Esophagus squamous epithelium (tissue), 5 donors: ENCODE data around the gene GRSF1. TPM values are rescaled to one million over a fixed set of nuclear protein-coding genes. Genes with fewer than 3 reads are reported as not detected.

Source experiments
- DNase-seq: peaks from one replicate; lab custom pipeline; 2025; lab: John Stamatoyannopoulos, UW
- H3K27ac ChIP-seq, 4 donors: fragments of 200-600 bp; sonication (generic); one replicate each; pipeline ENCODE4 v1.5.1; 2016 to 2019; ENCODE audit warnings: mild to moderate bottlenecking in 1 of 4
- H3K27me3 ChIP-seq, 4 donors: fragments of 200-600 bp; sonication (generic); 1 replicate in 3 of 4; 2 replicates in 1 of 4; pipeline versions ENCODE4 v1.5.1 to v1.6.0; 2017 to 2021; ENCODE audit warnings: antibody characterized with exemption in 1 of 4
- H3K36me3 ChIP-seq, 3 donors: fragments of 200-600 bp; sonication (generic); one replicate each; pipeline ENCODE4 v1.5.1; 2016 to 2019
- H3K4me1 ChIP-seq, 3 donors: fragments of 200-600 bp; sonication (generic); one replicate each; pipeline ENCODE4 v1.5.1; 2017 to 2019
- H3K4me3 ChIP-seq, 4 donors: fragments of 200-600 bp; sonication (generic); 1 replicate in 3 of 4; 2 replicates in 1 of 4; pipeline ENCODE4 v1.5.1; 2016 to 2019; ENCODE audit warnings: mild to moderate bottlenecking in 2 of 4, moderate library complexity in 1 of 4
- H3K9me3 ChIP-seq, 3 donors: fragments of 200-600 bp; sonication (generic); one replicate each; pipeline ENCODE4 v1.5.1; 2016 to 2019
- POLR2A ChIP-seq, 4 donors: fragments of 450-650 bp; IDR thresholded peaks; one replicate each; pipeline ENCODE4 v1.6.1; 2017; ENCODE audit warnings: antibody characterized with exemption in 4 of 4, mild to moderate bottlenecking in 4 of 4, moderate library complexity in 3 of 4
- WGBS, 2 donors: methylation state at CpG; one replicate each; pipeline ENCODE4 v1.1.5; 2018; 5-methylcytosine and 5-hydroxymethylcytosine counted together
- intact Hi-C: fragments of 100-400 bp; cut with DNase I; formaldehyde crosslinking; loops from one replicate; pipeline ENCODE4 v1.15.0; 2022
- total RNA-seq, 4 donors: library from RNA; depleted of rRNA; stranded (reverse); fragments of >200 nt; gene quantifications; one replicate each; pipeline ENCODE4 v1.1.0, GENCODE V29; 2016
- TF ChIP-seq, protein P1 (sequence below), 6 experiments: fragments of 450-650 bp in 4 of 6; fragments of 200-600 bp in 2 of 6; sonication (generic) in 2 of 6; IDR thresholded peaks; one replicate each; pipeline ENCODE4 v1.5.1; 2016 to 2019; ENCODE audit warnings: antibody characterized with exemption in 6 of 6, mild to moderate bottlenecking in 4 of 6, moderate library complexity in 4 of 6
- donor health status: DM: yes; HTN: yes; CAD: no.

GRSF1 gene
- total RNA-seq, 4 donors from 2014 or later: 33.4 to 59.5 (median 54.0) TPM

DNA sequence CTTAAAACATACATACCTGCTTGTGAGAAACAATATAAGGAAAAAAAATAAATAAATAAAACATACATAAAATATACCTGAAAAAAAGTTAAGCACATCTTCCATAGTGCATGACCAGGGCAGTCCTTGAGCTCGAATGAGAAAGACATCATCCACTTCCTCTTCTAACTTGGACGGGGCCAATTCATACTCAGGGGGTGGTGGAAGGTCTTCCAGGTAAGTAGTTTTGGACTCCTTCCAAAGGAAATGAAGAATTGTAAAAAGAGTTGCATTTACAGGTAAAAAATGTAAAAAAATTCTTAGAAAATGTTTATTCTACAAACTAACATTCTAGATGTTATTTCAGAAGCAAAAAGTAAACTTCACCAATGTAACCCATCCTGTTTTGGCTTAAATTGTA lies 3.6 kb downstream of the GRSF1 start:
- TF ChIP-seq, protein P1, sequence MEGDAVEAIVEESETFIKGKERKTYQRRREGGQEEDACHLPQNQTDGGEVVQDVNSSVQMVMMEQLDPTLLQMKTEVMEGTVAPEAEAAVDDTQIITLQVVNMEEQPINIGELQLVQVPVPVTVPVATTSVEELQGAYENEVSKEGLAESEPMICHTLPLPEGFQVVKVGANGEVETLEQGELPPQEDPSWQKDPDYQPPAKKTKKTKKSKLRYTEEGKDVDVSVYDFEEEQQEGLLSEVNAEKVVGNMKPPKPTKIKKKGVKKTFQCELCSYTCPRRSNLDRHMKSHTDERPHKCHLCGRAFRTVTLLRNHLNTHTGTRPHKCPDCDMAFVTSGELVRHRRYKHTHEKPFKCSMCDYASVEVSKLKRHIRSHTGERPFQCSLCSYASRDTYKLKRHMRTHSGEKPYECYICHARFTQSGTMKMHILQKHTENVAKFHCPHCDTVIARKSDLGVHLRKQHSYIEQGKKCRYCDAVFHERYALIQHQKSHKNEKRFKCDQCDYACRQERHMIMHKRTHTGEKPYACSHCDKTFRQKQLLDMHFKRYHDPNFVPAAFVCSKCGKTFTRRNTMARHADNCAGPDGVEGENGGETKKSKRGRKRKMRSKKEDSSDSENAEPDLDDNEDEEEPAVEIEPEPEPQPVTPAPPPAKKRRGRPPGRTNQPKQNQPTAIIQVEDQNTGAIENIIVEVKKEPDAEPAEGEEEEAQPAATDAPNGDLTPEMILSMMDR (IDR thresholded peaks at IDR 0.05): no peak
- no peak for TF ChIP-seq POLR2A (IDR thresholded peaks at IDR 0.05)
- H3K9me3 ChIP-seq: no peaks in the 10 kb centered on the region
- no peak overlapping the region for H3K4me3 ChIP-seq
- H3K27ac ChIP-seq: no peak overlapping the region
- no peaks in the 10 kb centered on the region for H3K27me3 ChIP-seq
- H3K4me1 ChIP-seq: peaks cover 0 to 42% (median 15%) of the 10 kb centered on the region in 3 donors
- intact Hi-C loops: no loop called here
- DNase-seq: no peak
- 62 to 70% methylated on average over 2 of the region's 2 CpGs for WGBS, 2 donors
- H3K36me3 ChIP-seq: peaks cover 0 to 49% (median 22%) of the 10 kb centered on the region in 3 donors

DNA sequence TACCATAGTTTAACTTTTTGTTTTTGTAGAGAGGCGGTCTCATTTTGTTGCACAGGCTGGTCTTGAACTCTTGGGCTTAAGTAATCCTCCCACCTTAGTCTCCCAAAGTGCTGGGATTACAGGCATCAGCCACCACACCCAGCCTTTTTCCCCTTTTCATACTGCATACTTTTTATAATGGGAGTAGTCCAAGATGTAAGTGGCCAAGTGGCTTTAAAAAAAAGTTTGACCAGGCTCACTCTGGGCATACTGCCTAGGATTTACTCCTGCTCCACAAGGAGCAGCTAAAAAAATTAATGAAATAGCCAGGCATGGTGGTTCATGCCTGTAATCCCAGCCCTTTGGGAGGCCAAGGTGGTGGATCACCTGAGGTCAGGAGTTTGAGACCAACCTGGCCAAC lies 6.0 kb downstream of the GRSF1 start:
- Histone ChIP-seq H3K27ac (no peak overlapping the region), H3K9me3 (no peaks in the 10 kb centered on the region), H3K4me3 (no peak overlapping the region), H3K27me3 (no peaks in the 10 kb centered on the region), H3K4me1 (peaks cover 0 to 32% (median 15%) of the 10 kb centered on the region in 3 donors), H3K36me3 (peaks cover 0 to 73% (median 34%) of the 10 kb centered on the region in 3 donors)
- intact Hi-C loops: no loop called here
- WGBS, 2 donors: 88 to 92% methylated on average over 1 of the region's 1 CpG
- DNase-seq: no peak
- TF ChIP-seq, protein P1 (IDR thresholded peaks at IDR 0.05): no peak
- TF ChIP-seq POLR2A (IDR thresholded peaks at IDR 0.05): no peak

DNA sequence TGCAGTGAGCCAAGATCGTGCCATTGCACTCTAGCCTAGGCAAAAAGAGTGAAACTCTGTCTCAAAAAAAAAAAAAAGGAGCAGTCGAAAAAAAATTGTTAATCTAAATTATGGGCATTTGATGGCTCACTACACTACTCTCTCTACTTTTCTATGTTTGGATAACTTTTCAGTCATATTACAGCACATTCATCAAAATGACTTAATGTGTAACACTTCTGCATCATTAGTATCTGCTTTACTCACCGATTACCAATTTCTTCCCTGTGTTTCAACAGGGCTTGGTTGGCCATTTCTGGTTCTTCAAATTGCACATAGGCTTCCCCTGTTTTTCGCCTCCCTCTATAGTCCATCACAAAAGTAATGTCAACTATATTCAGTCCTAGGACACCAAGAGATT lies 8.4 kb downstream of the GRSF1 start:
- Histone ChIP-seq H3K4me1 (peaks cover 0 to 8% (median 0%) of the 10 kb centered on the region in 3 donors), H3K27me3 (no peaks in the 10 kb centered on the region), H3K27ac (no peak overlapping the region), H3K4me3 (no peak overlapping the region), H3K36me3 (peaks cover under 1 to 97% (median 43%) of the 10 kb centered on the region in 3 donors), H3K9me3 (no peaks in the 10 kb centered on the region)
- intact Hi-C loops: no loop called here
- whole genome bisulfite sequencing, 2 donors: 83 to 85% methylated on average over 4 of the region's 4 CpGs
- DNase-seq: no peak
- no peak for TF ChIP-seq POLR2A (IDR thresholded peaks at IDR 0.05)
- TF ChIP-seq, protein P1 (IDR thresholded peaks at IDR 0.05): no peak

DNA sequence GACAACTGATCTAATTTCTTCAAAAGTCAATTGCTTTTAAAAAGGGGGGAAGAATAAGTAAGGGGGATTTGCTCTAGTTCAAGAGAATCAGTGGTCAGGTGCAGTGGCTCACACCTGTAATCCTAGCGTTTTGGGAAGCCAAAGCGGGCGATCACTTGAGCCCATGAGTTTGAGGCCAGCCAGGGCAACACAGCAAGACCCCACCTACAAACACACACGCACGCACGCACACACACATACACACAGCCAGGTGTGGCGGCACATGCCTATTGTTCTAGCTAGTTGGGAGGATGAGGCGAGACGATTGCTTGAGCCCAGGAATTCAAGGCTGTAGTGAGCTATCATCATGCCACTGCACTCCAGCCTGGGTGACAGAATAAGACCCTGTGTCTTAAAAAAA lies 9.6 kb downstream of the GRSF1 start:
- 92 to 95% methylated on average over 9 of the region's 9 CpGs for WGBS, 2 donors
- Histone ChIP-seq H3K4me3 (no peak overlapping the region), H3K27ac (no peak overlapping the region), H3K27me3 (no peaks in the 10 kb centered on the region), H3K9me3 (no peaks in the 10 kb centered on the region), H3K4me1 (no peaks in the 10 kb centered on the region), H3K36me3 (peaks cover 7 to 100% (median 55%) of the 10 kb centered on the region in 3 donors)
- intact Hi-C loops: no loop called here
- DNase-seq: no peak
- TF ChIP-seq, protein P1 (IDR thresholded peaks at IDR 0.05): no peak
- no peak for TF ChIP-seq POLR2A (IDR thresholded peaks at IDR 0.05)

DNA sequence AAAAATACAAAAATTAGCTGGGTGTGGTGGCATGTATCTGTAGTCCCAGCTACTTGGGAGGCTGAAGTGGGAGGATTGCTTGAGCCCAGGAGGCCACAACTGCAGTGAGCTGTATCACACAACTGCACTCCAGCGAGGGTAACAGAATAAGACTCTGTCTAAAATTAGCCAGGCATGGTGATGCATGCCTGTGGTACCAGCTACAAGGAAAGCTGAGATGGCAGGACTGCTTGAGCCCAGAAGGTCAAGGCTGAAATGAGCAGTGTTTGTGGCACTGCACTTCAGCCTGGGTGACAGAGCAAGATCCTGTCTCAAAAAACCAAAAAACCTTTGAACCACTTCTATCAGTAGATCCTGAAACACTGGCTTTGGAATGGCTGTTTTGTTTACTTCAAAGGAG lies 10.2 kb downstream of the GRSF1 start:
- intact Hi-C loops: no loop called here
- no peak overlapping the region for H3K27ac ChIP-seq

More for the DNA sequence above, 10.2 kb downstream of the GRSF1 start:
- no peaks in the 10 kb centered on the region for H3K27me3 ChIP-seq
- 88 to 100% methylated on average over 1 of the region's 1 CpG for WGBS, 2 donors
- no peak for DNase-seq
- no peak overlapping the region for H3K4me3 ChIP-seq
- H3K4me1 ChIP-seq: no peaks in the 10 kb centered on the region
- H3K36me3 ChIP-seq: peaks cover 8 to 100% (median 60%) of the 10 kb centered on the region in 3 donors
- TF ChIP-seq POLR2A (IDR thresholded peaks at IDR 0.05): no peak
- TF ChIP-seq, protein P1 (IDR thresholded peaks at IDR 0.05): no peak
- H3K9me3 ChIP-seq: no peaks in the 10 kb centered on the region
